SK-N-SH (cell line): ENCODE measurements around the gene TMEM165.

ENCODE experiments used
- MXI1 ChIP-seq: IDR thresholded peaks from 2 replicates; pipeline ENCODE4 v1.6.1; 2012; ENCODE audit warnings: mild to moderate bottlenecking, low read depth, low read length, improper control_type of control experiment
- NFIC ChIP-seq: IDR thresholded peaks from 2 replicates; pipeline ENCODE4 v1.4.0; 2012; ENCODE audit warnings: borderline replicate concordance

DNA sequence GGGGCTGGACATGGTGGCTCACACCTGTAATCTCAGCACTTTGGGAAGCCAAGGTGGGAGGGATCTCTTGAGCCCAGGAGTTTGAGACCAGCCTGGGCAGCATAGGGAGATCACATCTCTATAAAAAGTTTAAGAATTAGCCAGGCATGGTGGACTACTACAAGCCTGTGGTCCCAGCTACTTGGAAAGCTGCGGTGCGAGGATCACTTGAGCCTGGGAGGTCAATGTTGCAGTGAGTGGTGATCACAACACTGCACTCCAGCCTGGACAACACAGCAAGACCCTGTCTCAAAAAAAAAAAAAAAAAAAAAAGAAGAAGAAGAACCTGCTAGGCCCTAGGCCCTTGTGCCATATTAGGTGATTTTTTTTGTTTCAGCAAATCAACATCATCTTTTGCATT lies 37.5 kb upstream of the TMEM165 start:
- no peak for TF ChIP-seq MXI1
- TF ChIP-seq NFIC, result no peak
